ENCODE data around the gene HCK.

Gene HCK

DNA sequence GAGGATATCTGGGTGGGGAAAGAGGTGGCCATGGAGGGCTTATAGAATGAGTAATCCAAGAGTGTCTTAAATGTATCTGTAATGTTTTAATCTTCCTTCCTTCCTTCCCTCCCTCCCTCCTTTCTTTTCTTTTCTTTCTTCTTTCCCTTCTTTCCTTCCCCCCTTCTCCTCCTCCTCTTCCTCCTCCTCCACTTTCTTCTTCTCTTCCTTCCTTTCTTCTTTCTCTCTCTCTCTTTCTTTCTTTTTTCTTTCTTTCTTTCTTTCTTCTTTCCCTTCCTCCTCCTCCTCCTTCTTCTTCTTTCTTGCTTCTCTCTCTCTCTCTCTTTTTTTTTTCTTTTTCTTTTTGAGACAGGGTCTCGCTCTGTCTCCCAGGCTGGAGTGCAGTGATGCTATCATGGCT lies 7.1 kb downstream of the HCK start:
- FAIRE-seq (no peak), DNase-seq (ENCODE audit: insufficient read length, low spot score) (no peak)
- TF ChIP-seq, protein P1, sequence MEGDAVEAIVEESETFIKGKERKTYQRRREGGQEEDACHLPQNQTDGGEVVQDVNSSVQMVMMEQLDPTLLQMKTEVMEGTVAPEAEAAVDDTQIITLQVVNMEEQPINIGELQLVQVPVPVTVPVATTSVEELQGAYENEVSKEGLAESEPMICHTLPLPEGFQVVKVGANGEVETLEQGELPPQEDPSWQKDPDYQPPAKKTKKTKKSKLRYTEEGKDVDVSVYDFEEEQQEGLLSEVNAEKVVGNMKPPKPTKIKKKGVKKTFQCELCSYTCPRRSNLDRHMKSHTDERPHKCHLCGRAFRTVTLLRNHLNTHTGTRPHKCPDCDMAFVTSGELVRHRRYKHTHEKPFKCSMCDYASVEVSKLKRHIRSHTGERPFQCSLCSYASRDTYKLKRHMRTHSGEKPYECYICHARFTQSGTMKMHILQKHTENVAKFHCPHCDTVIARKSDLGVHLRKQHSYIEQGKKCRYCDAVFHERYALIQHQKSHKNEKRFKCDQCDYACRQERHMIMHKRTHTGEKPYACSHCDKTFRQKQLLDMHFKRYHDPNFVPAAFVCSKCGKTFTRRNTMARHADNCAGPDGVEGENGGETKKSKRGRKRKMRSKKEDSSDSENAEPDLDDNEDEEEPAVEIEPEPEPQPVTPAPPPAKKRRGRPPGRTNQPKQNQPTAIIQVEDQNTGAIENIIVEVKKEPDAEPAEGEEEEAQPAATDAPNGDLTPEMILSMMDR (IDR thresholded peaks at IDR 0.05; ENCODE audit: insufficient read depth, missing control alignments) = no peak

DNA sequence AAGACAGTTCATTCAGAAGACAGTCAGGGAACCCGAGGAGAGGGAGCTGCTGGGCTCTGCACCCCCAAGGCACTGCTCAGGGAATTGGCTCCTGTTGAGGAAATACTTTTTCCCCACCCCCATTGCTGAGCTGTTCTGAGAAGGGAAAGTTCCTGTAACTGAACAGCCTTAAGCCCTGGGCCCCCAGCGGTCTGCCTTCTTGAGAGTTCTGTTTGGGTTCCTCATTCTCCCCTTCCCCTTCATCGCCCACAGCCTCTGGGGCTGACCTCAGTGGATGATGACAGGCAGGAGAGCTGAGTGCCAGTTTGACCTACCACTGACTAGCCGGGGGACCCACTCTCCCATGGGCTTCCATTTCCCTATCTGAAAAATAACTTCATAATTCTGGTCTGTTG lies 10.7 kb downstream of the HCK start:
- TF ChIP-seq, protein P1 (IDR thresholded peaks at IDR 0.05; ENCODE audit: insufficient read depth, missing control alignments) = no peak
- DNase-seq (ENCODE audit: insufficient read length, low spot score) = no peak
- FAIRE-seq = no peak

DNA sequence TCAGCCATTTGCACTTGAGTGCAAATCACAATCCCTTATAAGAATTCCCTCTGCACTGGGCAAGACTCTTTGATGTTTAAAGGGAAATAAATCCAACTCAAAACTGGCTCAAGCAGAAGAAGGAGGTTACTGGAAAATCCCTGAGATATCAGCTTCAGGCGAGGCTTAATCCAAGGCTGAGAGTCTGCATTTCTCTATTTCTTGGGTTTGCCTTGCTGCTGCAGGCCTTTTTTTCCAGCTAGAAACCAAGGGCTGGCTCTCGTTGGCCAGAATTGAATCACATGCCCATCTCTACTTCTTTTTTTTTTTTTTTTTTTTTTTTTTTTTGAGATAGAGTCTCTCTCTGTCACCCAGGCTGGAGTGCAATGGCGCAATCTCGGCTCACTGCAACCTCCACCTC lies 11.7 kb downstream of the HCK start:
- no peak for FAIRE-seq
- TF ChIP-seq, protein P1 (IDR thresholded peaks at IDR 0.05; ENCODE audit: insufficient read depth, missing control alignments) = no peak
- DNase-seq (ENCODE audit: insufficient read length, low spot score) = no peak

DNA sequence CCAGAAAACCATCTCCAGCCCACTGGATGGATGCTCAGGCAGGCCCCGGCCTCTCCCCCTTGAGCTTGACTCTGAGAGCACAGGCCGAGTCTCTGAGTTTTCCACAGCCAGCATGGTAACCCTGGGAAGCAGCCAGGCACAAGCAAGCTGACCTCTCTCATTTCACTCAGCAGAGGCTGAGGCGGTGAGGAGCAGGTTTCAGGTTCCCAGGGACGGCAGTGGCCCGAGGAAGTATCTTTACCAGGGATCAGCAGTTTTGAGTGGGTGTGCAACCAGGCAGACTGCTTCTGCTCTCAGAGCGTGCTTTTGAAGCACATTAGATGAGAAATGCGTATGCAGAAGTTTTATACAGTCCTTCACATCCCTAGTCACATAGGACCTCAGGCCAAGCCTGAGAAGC lies 12.6 kb downstream of the HCK start:
- FAIRE-seq = no peak

DNA sequence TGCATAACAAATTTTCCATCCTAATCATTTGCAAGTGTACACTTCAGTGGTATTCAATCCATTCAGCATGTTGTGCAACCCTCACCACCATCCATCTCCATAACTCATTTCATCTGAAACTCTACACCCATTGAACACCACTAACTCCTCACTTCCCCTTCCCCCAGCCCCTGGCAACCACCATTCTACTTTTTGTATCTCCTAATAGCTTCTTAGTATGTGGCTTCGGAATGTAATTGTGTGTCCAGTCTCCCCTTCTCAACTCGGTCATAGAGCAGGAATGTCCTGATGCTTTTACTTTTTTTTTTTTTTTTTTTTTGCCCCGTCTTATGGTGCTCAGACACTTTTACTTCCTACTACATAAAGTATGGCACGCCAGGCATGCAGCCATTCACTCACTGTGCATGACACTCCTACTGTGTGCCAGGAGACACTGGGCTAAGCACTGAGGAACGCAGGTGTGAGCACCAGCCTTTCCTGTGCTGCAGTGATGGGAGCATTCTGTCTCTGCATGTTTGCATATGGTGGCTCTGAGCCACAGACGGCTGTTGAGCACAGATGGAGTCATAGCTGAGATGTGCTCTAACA lies 15.3 kb downstream of the HCK start:
- no peak for DNase-seq (ENCODE audit: insufficient read length, low spot score)
- FAIRE-seq = no peak
- TF ChIP-seq, protein P1 (IDR thresholded peaks at IDR 0.05; ENCODE audit: insufficient read depth, missing control alignments) = no peak

More for the DNA sequence above, 12.6 kb downstream of the HCK start:
- TF ChIP-seq, protein P1 (IDR thresholded peaks at IDR 0.05; ENCODE audit: insufficient read depth, missing control alignments) = no peak
- no peak for DNase-seq (ENCODE audit: insufficient read length, low spot score)

DNA sequence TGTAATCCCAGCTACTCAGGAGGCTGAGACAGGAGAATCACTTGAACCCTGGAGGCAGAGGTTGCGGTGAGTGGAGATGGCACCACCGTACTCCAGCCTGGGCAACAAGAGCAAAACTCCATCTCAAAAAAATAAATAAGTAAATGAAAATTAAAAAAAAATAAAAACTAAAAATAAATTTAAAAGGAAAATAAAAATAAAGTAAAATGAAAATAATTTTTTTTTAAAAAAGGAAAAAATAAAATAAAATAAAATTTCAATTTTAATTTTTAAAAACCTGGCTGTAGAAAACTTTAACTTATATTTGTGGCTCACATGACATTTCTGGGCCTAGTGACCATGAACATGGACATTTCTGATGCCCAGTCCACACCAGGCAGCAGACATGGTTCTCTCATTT lies 16.1 kb downstream of the HCK start:
- TF ChIP-seq, protein P1 (IDR thresholded peaks at IDR 0.05; ENCODE audit: insufficient read depth, missing control alignments) = no peak
- no peak for DNase-seq (ENCODE audit: insufficient read length, low spot score)
- FAIRE-seq = no peak

DNA sequence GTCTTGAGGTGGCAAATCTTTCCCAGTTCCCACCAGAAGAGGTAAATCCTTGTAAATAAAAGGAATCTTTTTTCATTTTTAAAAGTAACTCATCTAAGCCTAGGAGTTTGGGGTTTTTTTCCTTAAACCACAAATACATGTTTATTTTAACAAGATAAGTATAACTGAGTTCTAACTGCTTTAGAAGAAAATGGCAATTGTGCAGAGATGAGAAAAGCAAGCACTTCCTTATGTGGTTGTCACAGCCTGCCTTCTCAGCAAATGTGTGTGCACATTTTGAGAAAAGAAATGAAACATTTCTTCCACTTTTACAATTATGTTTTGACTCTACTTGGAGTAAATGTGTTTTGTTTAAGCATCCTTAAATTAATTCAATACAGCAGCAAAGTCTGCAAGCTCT lies 17.7 kb downstream of the HCK start:
- no peak for FAIRE-seq
- TF ChIP-seq, protein P1 (IDR thresholded peaks at IDR 0.05; ENCODE audit: insufficient read depth, missing control alignments) = no peak
- no peak for DNase-seq (ENCODE audit: insufficient read length, low spot score)

All from D721Med (cell line).